Kidney glomerular epithelial cell (primary cell): ENCODE measurements around the gene HDAC4.

ENCODE experiments used
- DNase-seq: peaks from one replicate; lab custom pipeline; 2025; lab: John Stamatoyannopoulos, UW

The HDAC4 gene

GRCh38 chr2:239265681-239266433, 135.0 kb downstream of the HDAC4 start:
- no peak for DNase-seq

- peak; percentile 20 for DNase-seq
Measured at GRCh38 chr2:239264838-239265651, 135.8 kb downstream of the HDAC4 start.

- no peak for DNase-seq
Measured at GRCh38 chr2:239264492-239264837, 136.4 kb downstream of the HDAC4 start.

- DNase-seq = no peak
Measured at GRCh38 chr2:239263669-239264491, 136.9 kb downstream of the HDAC4 start.

- DNase-seq = no peak
Measured at GRCh38 chr2:239263231-239263630, 137.6 kb downstream of the HDAC4 start.

GRCh38 chr2:239262484-239263230, 138.2 kb downstream of the HDAC4 start:
- DNase-seq = no peak

GRCh38 chr2:239261796-239262483, 138.9 kb downstream of the HDAC4 start:
- no peak for DNase-seq

GRCh38 chr2:239261356-239261755, 139.5 kb downstream of the HDAC4 start:
- no peak for DNase-seq

- no peak for DNase-seq
Measured at GRCh38 chr2:239260546-239261327, 140.1 kb downstream of the HDAC4 start.

- DNase-seq = no peak
Measured at GRCh38 chr2:239259603-239260298, 141.1 kb downstream of the HDAC4 start.

- DNase-seq = no peak
Measured at GRCh38 chr2:239259173-239259572, 141.6 kb downstream of the HDAC4 start.

- no peak for DNase-seq
Measured at GRCh38 chr2:239258248-239258647, 142.6 kb downstream of the HDAC4 start.

GRCh38 chr2:239257511-239257937, 143.3 kb downstream of the HDAC4 start:
- DNase-seq = peak; percentile 74

- DNase-seq = no peak
Measured at GRCh38 chr2:239256350-239256743, 144.5 kb downstream of the HDAC4 start.

- no peak for DNase-seq
Measured at GRCh38 chr2:239255628-239256349, 145.0 kb downstream of the HDAC4 start.

- DNase-seq = no peak
Measured at GRCh38 chr2:239255218-239255617, 145.6 kb downstream of the HDAC4 start.

GRCh38 chr2:239253701-239254436, 147.0 kb downstream of the HDAC4 start:
- no peak for DNase-seq

GRCh38 chr2:239253264-239253663, 147.6 kb downstream of the HDAC4 start:
- DNase-seq = no peak
